OCI-LY3 (cell line): ENCODE results near the gene ARID3B.

Experiments
- EZH2phosphoT487 ChIP-seq: fragments of 200-600 bp; shearing (Covaris generic); IDR thresholded peaks from 2 replicates; pipeline ENCODE4 v1.6.1; 2018; ENCODE audit warnings: antibody characterized with exemption, mixed run types, low read depth
- TF ChIP-seq, protein P1 (sequence below): fragments of 200-600, 300-600 bp; sonication (generic); IDR thresholded peaks from 2 replicates; pipeline ENCODE4 v1.5.1; 2014; ENCODE audit warnings: antibody characterized with exemption, low read length, low read depth

DNA sequence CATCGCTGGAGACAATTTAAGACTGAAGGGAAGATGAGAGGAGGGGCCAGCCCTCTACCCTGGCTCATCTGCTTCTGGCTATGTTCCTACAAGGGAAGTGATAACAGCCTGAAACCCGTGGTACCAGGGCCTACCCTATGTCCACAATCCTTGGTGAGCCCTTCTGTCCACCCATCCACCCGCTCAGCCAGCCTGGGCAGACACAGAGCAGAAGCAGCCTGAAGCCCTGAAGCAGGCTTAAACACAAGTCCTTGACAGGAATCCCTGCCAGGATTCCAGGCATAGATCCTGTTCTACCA lies 90.0 kb downstream of the ARID3B start:
- TF ChIP-seq, protein P1, sequence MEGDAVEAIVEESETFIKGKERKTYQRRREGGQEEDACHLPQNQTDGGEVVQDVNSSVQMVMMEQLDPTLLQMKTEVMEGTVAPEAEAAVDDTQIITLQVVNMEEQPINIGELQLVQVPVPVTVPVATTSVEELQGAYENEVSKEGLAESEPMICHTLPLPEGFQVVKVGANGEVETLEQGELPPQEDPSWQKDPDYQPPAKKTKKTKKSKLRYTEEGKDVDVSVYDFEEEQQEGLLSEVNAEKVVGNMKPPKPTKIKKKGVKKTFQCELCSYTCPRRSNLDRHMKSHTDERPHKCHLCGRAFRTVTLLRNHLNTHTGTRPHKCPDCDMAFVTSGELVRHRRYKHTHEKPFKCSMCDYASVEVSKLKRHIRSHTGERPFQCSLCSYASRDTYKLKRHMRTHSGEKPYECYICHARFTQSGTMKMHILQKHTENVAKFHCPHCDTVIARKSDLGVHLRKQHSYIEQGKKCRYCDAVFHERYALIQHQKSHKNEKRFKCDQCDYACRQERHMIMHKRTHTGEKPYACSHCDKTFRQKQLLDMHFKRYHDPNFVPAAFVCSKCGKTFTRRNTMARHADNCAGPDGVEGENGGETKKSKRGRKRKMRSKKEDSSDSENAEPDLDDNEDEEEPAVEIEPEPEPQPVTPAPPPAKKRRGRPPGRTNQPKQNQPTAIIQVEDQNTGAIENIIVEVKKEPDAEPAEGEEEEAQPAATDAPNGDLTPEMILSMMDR, result no peak
- no peak for TF ChIP-seq EZH2phosphoT487
